LNCaP clone FGC (cell line): ENCODE data around the gene NKIRAS2.

Source experiments
- DNase-seq: peaks from one replicate; pipeline ENCODE4 v3.0.0-alpha.2; 2011; ENCODE audit warnings: low read depth
- H3K4me3 ChIP-seq: 2 replicates; pipeline ENCODE4 v1.5.1; 2011; ENCODE audit warnings: mild to moderate bottlenecking, low read depth, low read length, control low read depth
- CTCF ChIP-seq: IDR thresholded peaks from 2 replicates; pipeline ENCODE4 v1.5.1; 2012; ENCODE audit warnings: mild to moderate bottlenecking; ENCODE audit not compliant: control insufficient read depth, insufficient read depth; ENCODE audit errors: extremely low read depth

NKIRAS2 gene

GRCh38 chr17:41985919-41986318, 34.0 kb upstream of the NKIRAS2 start:
- DNase-seq, result no peak
- TF ChIP-seq CTCF, result no peak
- H3K4me3 ChIP-seq, result no peak overlapping the region

GRCh38 chr17:41986634-41987033, 33.3 kb upstream of the NKIRAS2 start:
- no peak for TF ChIP-seq CTCF
- no peak overlapping the region for H3K4me3 ChIP-seq
- DNase-seq, result no peak

GRCh38 chr17:41987642-41988041, 32.2 kb upstream of the NKIRAS2 start:
- no peak for TF ChIP-seq CTCF
- no peak overlapping the region for H3K4me3 ChIP-seq
- DNase-seq, result no peak

- DNase-seq, result no peak
- no peak for TF ChIP-seq CTCF
- no peak overlapping the region for H3K4me3 ChIP-seq
Observed at GRCh38 chr17:41988418-41988817, 31.5 kb upstream of the NKIRAS2 start.

GRCh38 chr17:41989702-41990419, 30.0 kb upstream of the NKIRAS2 start:
- DNase-seq, result no peak
- no peak for TF ChIP-seq CTCF
- H3K4me3 ChIP-seq, result no peak overlapping the region

- no peak for DNase-seq
- H3K4me3 ChIP-seq, result no peak overlapping the region
- TF ChIP-seq CTCF, result no peak
Observed at GRCh38 chr17:41992576-41992975, 27.3 kb upstream of the NKIRAS2 start.

GRCh38 chr17:41996855-41997164, 23.1 kb upstream of the NKIRAS2 start:
- no peak for DNase-seq
- no peak for TF ChIP-seq CTCF
- no peak overlapping the region for H3K4me3 ChIP-seq
